Stimulated activated CD8-positive, alpha-beta memory T cell treated with anti-CD3 and anti-CD28 coated beads, Interleukin-12 subunit alpha, Interleukin-12 subunit beta, amount 100 ng/mL, for 1 hour (primary cell): ENCODE results near the gene NUP153.
"Not testable (repeated sequence)": the region's sequence is repeated elsewhere in the genome, so short reads cannot be mapped to it uniquely, and the experiment has no call there.

Source experiments
- DNase-seq: peaks from one replicate; pipeline ENCODE4 v3.0.0-alpha.2; 2020; ENCODE audit warnings: low read depth

The NUP153 gene

DNA sequence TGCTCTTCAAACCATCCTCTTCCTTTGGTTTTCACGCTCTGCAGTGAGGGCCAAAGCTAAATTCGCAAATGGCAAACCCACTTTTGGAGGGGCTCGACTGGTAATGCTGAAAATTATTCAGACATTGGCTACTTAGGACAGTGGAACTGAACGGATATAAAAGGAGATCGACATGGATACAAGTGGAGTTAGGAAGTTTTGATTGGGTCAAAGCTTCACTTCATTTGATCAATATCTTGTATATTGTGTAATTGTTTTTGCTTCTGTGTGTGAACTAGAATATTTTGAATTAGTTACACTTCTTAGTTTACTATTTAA, 105.4 kb downstream of the NUP153 start:
- no peak for DNase-seq

DNA sequence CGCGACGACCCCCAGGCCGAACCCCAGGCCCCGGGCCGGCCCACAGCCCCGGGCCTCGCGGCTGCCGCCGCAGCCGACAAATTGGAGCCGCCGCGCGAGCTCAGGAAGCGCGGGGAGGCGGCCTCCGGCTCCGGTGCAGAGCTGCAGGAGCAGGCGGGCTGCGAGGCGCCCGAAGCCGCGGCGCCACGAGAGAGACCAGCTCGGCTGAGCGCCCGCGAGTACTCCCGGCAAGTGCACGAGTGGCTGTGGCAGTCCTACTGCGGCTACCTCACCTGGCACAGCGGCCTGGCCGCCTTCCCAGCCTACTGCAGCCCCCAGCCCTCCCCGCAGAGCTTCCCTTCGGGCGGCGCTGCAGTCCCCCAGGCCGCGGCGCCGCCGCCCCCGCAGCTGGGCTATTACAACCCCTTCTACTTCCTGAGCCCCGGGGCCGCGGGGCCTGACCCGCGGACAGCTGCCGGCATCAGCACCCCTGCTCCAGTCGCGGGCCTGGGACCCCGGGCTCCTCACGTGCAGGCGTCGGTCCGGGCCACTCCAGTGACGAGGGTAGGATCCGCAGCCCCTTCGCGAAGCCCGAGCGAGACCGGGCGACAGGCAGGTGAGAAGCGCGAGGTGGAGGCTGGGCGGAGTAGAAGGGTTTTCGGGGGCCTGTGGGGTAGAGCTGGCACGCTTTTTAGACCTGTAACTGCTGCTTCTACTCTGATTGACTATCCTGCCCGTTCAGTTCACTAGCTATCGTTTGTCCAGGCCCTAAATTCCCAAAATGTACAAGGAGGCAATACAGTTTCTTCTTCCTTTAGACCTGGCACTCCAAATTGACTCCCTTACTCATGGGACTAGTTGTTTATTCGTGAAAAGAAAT, 106.0 kb downstream of the NUP153 start:
- peak; percentile 21 for DNase-seq

DNA sequence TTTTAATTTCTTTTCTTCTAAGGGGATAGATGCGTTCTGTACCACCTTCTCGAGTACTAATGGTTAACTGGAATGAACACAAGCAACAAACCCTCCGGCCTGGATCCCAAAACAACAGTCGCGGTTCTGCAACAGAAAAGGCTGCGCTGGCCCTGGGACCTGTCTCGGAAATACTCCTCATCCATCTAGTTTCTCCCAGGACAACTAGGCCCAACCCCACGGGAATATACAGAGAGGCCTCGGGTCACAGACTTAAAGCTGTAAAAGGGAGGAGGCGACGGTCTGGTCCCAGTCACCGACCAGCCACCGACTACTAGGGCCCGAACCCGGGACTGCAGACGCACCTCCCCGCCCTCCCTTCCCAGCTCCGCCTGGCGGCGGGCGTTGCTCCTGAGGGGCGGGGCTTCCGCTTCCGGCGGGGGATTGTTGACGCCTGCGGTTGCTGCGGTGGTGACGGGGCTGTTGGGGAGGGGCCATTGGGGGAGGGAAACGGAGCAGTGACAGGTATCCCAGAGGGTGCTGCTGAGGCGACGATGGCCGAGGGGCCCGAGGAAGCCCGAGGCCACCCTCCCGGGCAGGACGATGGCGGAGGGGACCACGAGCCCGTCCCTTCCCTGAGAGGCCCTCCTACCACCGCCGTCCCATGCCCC, 106.7 kb downstream of the NUP153 start, which contains the start of gene FAM8A1:
TSS of gene FAM8A1 (plus strand) at position 426 of the 650 bp plus-strand sequence. CDS start at position 534, 108 bp downstream.
- DNase-seq = peak; percentile 92

DNA sequence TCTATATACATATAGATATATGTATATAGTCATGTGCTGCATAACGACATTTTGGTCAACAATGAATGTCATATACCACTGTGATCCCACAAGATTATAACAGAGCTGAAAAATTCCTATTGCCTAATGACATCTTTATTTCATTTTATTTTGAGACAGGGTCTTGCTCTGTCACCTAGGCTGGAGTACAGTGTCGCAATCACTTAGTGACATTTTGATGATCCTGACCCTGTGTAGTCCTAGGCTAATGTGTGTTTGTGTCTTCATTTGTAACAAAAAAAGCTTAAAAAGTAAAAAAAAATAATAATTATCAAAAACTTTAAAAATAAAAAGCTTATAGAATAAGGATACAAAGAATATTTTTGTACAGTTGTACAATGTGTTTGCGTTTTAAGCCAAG, 110.6 kb downstream of the NUP153 start:
- no peak for DNase-seq

DNA sequence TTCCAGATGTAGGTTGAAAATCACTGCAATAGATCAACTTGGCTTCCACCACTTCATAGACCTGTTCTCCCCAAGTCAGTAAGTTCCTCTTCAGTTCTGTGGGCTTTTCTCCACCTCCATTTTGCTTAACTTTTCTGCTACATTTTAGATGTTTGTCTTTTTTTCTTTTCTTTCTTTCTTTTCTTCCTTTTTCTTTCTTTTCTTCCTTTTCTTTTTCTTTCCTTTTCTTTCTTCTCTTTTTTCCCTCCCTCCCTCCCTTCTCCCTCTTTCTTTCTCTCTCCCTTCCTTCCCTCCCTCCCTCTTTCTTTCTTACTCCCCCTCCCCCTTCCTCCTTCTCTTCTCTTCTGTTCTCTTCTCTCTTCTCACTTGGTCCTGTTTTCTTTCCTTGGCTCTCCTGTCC, 113.5 kb downstream of the NUP153 start:
- DNase-seq = no peak

DNA sequence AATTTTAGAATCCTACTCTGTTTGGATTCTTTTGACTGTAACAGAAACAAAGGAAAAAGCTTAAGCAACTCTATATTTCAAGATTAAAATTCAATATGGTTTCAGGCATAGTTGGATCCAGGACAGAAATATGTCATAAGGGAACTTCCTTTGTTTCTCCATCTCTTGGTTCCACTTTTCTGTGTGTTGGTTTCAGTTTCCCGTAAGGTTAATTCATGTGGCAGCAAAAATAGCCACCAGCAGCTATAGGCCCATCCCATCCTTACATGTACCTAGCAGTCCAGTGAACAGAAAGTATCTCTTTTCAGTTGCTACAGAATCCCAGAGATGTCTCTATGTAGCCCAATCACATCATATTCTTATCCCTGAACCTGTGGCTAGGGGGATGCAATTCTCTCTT, 115.4 kb downstream of the NUP153 start:
- DNase-seq = no peak

DNA sequence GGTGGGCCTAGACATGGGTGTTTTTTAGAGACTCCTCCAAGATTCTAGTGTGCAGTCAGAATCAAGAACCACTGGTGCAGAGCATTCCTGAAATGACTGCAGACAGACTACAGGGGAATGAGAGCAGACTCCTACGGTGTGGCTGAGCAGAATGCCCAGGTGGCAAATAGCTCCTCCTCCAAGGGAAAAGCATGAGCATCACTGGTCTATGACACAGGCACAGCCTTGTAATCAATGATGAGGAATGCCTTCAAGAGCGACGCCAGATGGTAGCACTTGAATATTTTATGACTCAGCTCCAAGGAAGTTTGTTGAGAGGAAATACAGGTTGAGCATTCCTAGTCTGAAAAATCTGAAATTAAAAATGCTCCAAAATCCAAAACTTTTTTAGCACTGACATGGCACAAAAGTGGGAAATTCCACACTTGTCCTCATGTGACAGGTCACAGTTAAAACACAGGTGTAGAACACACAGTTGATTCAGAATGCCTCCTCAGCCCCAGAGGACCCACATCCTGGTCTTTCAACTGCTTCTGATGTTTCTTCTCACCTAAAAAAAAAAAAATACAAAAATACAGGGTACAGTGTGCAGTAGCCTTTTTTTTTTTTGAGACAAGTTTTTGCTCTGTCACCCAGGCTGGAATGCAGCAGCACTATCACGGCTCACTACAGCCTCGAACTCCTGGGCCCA, 117.2 kb downstream of the NUP153 start:
- no peak for DNase-seq

DNA sequence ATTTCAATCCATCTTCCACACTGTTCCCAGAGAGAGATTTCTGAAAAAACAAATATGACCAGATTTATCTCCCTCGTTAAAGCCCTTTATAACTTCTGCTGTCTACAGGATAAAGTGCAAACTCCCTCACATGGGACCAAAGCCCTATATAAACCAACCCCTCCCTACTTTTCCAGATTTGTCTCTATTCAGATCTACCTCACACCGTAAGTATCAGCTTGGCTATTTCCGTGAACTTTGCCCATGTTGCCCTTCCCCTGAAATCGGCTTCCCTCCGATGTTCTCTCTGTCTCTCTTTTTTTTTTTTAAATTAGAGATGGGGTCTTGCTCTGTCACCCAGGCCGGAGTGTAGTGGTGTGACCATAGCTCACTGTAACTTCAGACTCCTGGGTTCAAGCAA, 118.7 kb downstream of the NUP153 start:
- no peak for DNase-seq

DNA sequence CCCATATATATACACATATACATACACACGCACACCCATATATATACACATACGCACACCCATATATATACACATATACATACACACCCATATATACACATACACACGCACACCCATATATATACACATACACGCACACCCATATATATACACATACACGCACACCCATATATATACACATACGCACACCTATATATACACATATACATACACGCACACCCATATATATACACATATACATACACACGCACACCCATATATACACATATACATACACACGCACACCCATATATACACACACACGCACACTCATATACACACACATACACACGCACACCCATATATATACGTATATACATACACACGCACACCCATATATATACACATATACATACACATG, 120.1 kb downstream of the NUP153 start:
- DNase-seq = not testable (repeated sequence)

DNA sequence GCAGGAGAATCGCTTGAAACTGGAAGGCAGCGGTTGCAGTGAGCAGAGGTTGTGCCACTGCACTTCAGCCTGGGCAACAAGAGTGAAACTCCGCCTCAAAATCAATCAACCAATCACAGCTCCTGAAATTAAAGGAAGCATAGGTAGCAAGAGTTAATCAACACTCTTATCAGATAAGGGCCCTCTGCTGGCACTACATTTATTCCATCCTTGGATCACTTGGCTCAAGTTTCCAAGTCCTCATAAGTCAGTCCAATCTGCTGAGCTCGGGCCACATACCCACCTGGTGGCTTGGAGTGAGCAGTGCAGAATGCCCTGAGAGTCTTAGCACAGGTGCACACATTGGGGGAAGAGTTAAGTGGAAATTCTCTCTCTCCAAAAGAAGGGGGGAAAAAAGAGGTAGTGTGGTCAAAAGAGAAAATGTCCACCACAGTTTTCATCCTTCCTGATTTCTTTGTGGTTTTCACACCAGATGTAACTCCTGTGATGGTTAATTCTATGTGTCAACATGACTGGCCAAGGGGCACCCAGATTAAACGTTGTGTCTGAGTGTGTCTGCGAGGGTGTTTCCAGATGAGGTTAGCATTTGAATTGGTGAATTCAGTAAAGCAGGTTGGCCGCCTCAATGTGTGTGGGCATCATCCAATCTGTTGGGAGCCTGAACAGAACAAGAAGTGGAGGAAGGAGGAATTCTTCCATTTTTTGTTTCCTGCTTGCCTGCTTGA, 120.8 kb downstream of the NUP153 start:
- DNase-seq = no peak

DNA sequence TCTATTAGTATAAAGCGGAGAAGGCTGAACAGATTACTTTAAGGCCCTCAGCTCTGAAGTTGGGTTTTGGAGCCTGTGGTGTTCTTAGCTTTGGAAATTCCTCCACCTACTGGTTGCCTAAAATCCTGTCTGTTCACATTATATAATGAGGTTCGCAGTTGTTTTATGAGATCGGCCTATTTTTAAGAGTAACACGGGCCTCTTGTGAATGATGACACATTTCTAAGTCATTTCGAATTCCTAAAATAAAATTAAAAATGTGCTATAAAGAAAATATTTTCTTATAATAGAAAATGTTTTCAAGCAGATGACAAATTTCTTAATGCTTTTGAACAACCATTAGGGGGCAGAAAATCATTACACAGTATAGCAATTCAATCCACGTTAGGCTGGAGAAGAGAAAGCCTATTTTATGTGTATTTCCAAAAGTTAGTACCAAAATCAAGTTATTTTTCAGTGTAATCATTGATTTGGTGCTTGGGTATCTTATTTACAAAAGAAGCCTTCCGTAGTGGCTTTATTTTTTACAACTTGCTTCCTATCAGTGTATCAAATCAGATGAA, 122.4 kb downstream of the NUP153 start:
- no peak for DNase-seq

DNA sequence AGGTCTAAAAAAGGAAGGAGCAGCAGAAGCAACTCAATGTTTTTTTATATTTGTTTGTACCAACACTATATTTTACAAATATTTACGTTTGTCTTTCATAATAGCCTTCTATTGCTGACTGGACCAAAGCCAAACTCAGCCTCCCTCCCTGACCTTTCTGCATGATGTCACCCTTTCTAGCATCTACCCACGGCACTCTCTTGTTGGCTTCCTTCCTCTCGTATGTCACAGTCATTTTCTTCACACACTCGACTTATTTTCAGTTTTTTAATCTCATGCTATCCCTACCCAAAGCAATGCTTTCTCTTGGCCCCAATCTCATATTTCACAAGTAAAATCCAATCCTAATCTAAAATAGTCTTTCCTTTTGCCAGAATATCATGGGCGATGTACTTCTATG, 122.9 kb downstream of the NUP153 start:
- no peak for DNase-seq

DNA sequence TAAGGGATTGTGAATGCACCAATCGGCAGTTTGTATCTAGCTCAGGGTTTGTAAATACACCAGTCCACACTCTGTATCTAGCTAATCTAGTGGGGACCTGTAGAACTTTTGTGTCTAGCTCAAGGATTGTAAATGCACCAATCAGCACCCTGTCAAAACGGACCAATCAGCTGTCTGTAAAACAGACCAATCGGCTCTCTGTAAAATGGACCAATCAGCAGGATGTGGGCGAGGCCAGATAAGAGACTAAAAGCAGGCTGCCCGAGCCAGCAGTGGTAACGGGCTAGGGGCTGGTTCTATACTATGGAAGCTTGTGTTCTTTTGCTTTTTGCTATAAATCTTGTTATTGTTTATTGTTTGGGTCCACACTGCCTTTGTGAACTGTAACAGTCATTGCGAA, 125.4 kb downstream of the NUP153 start:
- DNase-seq = not testable (repeated sequence)

DNA sequence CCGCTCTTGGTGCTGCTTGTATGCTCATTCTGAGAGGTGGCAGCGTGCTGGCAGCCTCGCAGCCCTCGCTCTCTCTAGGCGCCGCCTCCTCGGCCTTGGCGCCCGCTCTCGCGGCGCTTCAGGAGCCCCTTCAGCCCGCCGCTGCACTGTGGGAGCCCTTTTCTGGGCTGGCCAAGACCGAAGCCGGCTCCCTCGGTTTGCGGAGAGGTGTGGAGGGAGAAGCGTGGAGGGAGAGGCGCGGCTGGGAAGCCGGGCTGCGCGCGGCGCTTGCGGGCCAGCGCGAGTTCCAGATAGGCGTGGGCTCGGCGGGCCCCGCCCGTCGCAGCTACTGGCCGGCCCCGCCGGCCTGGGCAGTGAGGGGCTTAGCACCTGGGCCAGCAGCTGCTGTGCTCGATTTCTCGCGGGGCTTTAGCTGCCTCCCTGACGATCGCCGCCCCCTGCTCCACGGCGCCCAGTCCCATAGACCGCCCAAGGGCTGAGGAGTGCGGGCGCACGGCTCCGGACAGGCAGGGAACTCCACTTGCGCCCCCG, 126.1 kb downstream of the NUP153 start:
- peak; percentile 15 for DNase-seq

DNA sequence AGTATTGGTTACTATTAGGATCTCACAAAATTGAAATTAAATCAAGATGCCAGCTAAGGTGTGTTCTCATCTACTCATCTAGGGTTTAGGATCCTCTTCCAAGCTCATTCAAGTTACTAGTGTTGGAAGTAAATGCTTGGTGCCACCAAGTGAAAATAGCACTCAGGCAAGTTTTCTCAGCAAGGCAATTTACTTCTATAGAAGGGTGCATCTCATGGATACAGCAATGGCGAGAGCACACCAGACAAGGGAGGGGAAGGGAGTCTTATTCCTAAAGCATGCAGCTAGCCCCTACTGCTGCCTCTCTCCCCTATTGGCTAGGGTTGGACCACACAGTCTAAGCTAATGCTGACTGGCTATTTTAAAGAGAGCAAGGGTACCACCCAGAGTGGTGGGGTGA, 129.7 kb downstream of the NUP153 start:
- DNase-seq = no peak

DNA sequence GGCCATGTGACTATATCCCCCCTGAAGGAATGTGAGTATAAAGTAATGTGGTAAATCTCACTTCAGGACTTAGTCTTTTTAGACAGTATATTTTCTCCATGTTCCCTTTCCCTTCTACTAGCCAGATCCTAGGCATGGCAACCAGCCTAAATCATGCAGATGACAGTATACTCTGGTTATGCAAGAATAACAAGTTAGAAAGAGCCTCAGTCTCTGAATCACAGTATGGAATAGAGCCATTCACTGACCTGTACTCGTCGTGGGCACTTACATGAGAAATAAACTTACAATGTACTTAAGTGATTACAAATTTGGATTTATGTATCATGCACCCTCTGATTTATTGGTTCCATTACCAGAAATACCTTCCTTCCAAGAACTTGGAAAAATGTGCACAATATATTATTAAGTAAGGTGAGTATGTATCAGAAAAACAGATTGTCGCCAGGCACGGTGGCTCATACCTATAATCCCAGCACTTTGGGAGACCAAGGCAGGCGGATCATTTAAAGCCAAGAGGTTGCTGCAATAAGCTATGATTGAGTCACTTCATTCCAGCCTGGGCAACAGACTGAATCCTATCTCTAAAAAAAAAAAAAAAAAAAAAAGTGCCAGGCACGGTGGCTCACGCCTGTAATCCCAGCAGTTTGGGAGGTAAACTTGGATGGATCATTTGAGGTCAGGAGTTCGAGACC, 131.7 kb downstream of the NUP153 start:
- DNase-seq = no peak

DNA sequence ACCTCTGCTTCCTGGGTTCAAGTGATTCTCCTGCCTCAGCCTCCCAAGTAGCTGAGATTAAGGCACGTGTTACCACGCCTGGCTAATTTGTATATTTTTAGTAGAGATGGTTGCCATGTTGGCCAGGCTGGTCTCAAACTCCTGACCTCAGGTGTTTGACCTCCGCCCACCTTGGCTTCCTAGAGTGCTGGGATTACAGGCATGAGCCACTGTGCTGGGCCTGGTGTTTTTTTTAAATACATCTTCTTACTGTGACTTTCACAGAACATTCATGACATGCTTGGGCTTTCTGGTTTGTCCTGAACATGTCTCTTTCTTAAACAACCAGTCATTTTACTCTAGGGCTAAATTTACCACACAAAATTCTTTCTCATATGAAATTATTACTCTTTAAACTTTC, 141.3 kb downstream of the NUP153 start:
- no peak for DNase-seq
